Measurements from ENCODE around the gene ETV6. TPM values are rescaled to one million over a fixed set of nuclear protein-coding genes. Genes with fewer than 3 reads are reported as not detected.

Gene ETV6
- total and polyA plus RNA-seq, 9 of the 15 experiments (the other 6 are each of a cell fraction or from before 2014, with no cell fraction given) = 0.81 to 12.7 (median 4.1) TPM

DNA sequence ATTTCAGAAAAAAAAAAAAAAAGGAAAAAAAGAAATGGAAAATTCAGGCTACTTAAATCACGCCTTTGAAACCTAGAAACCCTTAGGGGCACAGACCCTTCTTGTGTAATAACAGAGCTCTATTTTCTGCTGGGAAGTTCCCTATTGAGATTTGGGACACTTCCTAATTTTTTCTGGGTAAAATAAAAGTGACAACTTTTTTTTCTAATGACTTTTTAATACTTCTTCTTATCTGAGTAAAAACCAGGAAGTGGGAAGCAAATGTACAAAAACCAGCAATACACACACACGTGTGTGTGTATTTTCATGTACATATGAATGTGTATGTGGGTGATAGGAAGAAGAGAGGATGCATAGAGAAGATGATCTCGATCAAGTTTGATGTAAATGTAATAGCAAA is 35.8 kb downstream of the ETV6 start:
- no peaks in the 10 kb centered on the region for H3K4me1 ChIP-seq (replicated peaks in 1 of 2; ENCODE audit: control insufficient read depth in 2 of 2, insufficient read depth in 2 of 2, low read length in 2 of 2)
- no TSS peak for BruUV-seq (replicated peaks)
- H3K9me1 ChIP-seq (ENCODE audit: control insufficient read depth, insufficient read depth, low read length) = no peaks in the 10 kb centered on the region
- FAIRE-seq = no peak
- peaks cover 4% of the 10 kb centered on the region for H3K79me2 ChIP-seq (ENCODE audit: control insufficient read depth, insufficient read depth, low read length)
- no peak overlapping the region for H3K4me2 ChIP-seq (ENCODE audit: insufficient read depth, low read length)
- WGBS (ENCODE audit: insufficient coverage, low coverage, missing lambda C conversion rate) = 7% methylated on average over 2 of the region's 3 CpGs
- no peaks in the 10 kb centered on the region for H3K36me3 ChIP-seq (ENCODE audit: control insufficient read depth, insufficient read depth, low read length)
- DNase-seq (ENCODE audit: extremely low read depth in 1 of 4, low spot score in 3 of 4) = no peak
- no peak overlapping the region for H3K27ac ChIP-seq (ENCODE audit: extremely low read depth, low read depth, low read length)
- no peak overlapping the region for H2AFZ ChIP-seq (ENCODE audit: low read depth, low read length)
- no peaks in the 10 kb centered on the region for H3K9me3 ChIP-seq (replicated peaks; ENCODE audit: control insufficient read depth, insufficient read depth, low read depth, low read length)
- in situ Hi-C loops (cut with MboI) (no loop called here), intact Hi-C loops (cut with micrococcal nuclease) (no loop called here)
- no peaks in the 10 kb centered on the region for H3K27me3 ChIP-seq (ENCODE audit: control insufficient read depth in 2 of 2, insufficient read depth in 2 of 2, low read length in 2 of 2)
- ATAC-seq = no peak
- no peak overlapping the region for H3K4me3 ChIP-seq
- H3K9ac ChIP-seq (ENCODE audit: insufficient read depth in 1 of 2, low read depth in 2 of 2, low read length in 2 of 2) = no peak overlapping the region
- ChIA-PET CTCF (ENCODE audit: low intra/inter-chr PET ratio) (no interaction called here), POLR2A (interaction anchor here (0.6 kb wide), 1 partner anchor 91 kb away, joined by 3 read pairs; no protein-coding TSS in a partner anchor)
- H4K20me1 ChIP-seq (replicated peaks; ENCODE audit: control insufficient read depth, insufficient read depth, low read length) = no peaks in the 10 kb centered on the region
- no peak for TF ChIP-seq ZNF280B (CRISPR knock-in tag; IDR thresholded peaks at IDR 0.05)
- TF ChIP-seq ARID2 (IDR thresholded peaks at IDR 0.05) = no peak
- TF ChIP-seq SMAD1 (IDR thresholded peaks at IDR 0.05; ENCODE audit: low read depth, low read length, partially characterized antibody) = no peak
- TF ChIP-seq ERF (CRISPR knock-in tag; IDR thresholded peaks at IDR 0.05) = no peak
- no peak for TF ChIP-seq CHD1 (IDR thresholded peaks at IDR 0.05; ENCODE audit: low read length)
- no peak for TF ChIP-seq ZNF444 (CRISPR knock-in tag; IDR thresholded peaks at IDR 0.05)
- TF ChIP-seq HDAC8 (tag; IDR thresholded peaks at IDR 0.05) = no peak
- TF ChIP-seq SAFB2 (IDR thresholded peaks at IDR 0.05; ENCODE audit: borderline replicate concordance, low read depth, low read length, severe bottlenecking) = no peak
- TF ChIP-seq SMARCA5 (IDR thresholded peaks at IDR 0.05) = no peak
- TF ChIP-seq GATAD2A (IDR thresholded peaks at IDR 0.05) = no peak
- no peak for TF ChIP-seq HDAC1 (IDR thresholded peaks at IDR 0.05)
- no peak for TF ChIP-seq SIN3B (IDR thresholded peaks at IDR 0.05; ENCODE audit: low read depth)
- no peak for TF ChIP-seq HDAC2 (IDR thresholded peaks at IDR 0.05)
- no peak for TF ChIP-seq TEAD2 (tag; IDR thresholded peaks at IDR 0.05)
- TF ChIP-seq, protein P1, sequence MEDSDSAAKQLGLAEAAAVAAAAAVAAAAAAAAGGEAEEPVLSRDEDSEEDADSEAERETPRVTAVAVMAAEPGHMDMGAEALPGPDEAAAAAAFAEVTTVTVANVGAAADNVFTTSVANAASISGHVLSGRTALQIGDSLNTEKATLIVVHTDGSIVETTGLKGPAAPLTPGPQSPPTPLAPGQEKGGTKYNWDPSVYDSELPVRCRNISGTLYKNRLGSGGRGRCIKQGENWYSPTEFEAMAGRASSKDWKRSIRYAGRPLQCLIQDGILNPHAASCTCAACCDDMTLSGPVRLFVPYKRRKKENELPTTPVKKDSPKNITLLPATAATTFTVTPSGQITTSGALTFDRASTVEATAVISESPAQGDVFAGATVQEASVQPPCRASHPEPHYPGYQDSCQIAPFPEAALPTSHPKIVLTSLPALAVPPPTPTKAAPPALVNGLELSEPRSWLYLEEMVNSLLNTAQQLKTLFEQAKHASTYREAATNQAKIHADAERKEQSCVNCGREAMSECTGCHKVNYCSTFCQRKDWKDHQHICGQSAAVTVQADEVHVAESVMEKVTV (CRISPR knock-in tag; IDR thresholded peaks at IDR 0.05) = no peak
